GM12878 (cell line): ENCODE data around the gene NCS1. TPM values are rescaled to one million over a fixed set of nuclear protein-coding genes. Genes with fewer than 3 reads are reported as not detected.
A peak's percentile ranks its signal among the peaks of the same experiment; 100 is the strongest.

ENCODE experiments used
- BACH1 ChIP-seq: fragments of 450-650 bp; IDR thresholded peaks from 2 replicates; pipeline ENCODE4 v1.6.1; 2017; ENCODE audit warnings: mild to moderate bottlenecking, borderline replicate concordance
- CBFB ChIP-seq: IDR thresholded peaks from 2 replicates; pipeline ENCODE4 v1.6.1; 2016; ENCODE audit warnings: antibody characterized with exemption, low read depth
- EED ChIP-seq: sonication (generic); IDR thresholded peaks from 2 replicates; pipeline ENCODE4 v1.6.1; 2016; ENCODE audit warnings: antibody characterized with exemption, low read depth
- GATAD2B ChIP-seq: fragments of 450-650 bp; conservative IDR thresholded peaks from 2 replicates; pipeline ENCODE4 v1.6.1; 2017; ENCODE audit warnings: low read depth, mild to moderate bottlenecking, moderate library complexity
- KDM1A ChIP-seq: fragments of 200-600 bp; sonication (generic); IDR thresholded peaks from 2 replicates; pipeline ENCODE4 v1.6.1; 2016; ENCODE audit warnings: borderline replicate concordance
- MEF2B ChIP-seq: fragments of 450-650 bp; IDR thresholded peaks from 2 replicates; pipeline ENCODE4 v1.6.1; 2018; ENCODE audit warnings: mild to moderate bottlenecking, moderate library complexity; ENCODE audit not compliant: partially characterized antibody, poor library complexity, severe bottlenecking
- MTA2 ChIP-seq: fragments of 450-650 bp; IDR thresholded peaks from 2 replicates; pipeline ENCODE4 v1.6.1; 2016; ENCODE audit warnings: low read depth, mild to moderate bottlenecking, moderate library complexity
- MTA3 ChIP-seq: IDR thresholded peaks from 2 replicates; pipeline ENCODE4 v1.6.1; 2012; ENCODE audit warnings: low read length, inconsistent platforms, borderline replicate concordance
- NR2C2 ChIP-seq: IDR thresholded peaks from 2 replicates; pipeline ENCODE4 v1.6.1; 2011; ENCODE audit warnings: borderline replicate concordance, low read depth; ENCODE audit not compliant: control insufficient read depth, insufficient read length
- PAX8 ChIP-seq: fragments of 450-650 bp; IDR thresholded peaks from 2 replicates; pipeline ENCODE4 v1.6.1; 2017; ENCODE audit warnings: mild to moderate bottlenecking, moderate library complexity
- RAD21 ChIP-seq: IDR thresholded peaks from 2 replicates; pipeline ENCODE4 v1.6.1; 2011; ENCODE audit warnings: mild to moderate bottlenecking, low read depth, low read length, moderate library complexity; ENCODE audit not compliant: insufficient read depth
- RELA ChIP-seq: fragments of 450-650 bp; IDR thresholded peaks from 2 replicates; pipeline ENCODE4 v1.8.0; 2014; ENCODE audit warnings: borderline replicate concordance; ENCODE audit not compliant: partially characterized antibody
- RUNX3 ChIP-seq: IDR thresholded peaks from 2 replicates; pipeline ENCODE4 v1.6.1; 2012; ENCODE audit warnings: low read length, inconsistent platforms
- SIN3A ChIP-seq: IDR thresholded peaks from 2 replicates; pipeline ENCODE4 v1.6.1; 2012; ENCODE audit warnings: low read depth, low read length, improper control_type of control experiment
- SMAD5 ChIP-seq: IDR thresholded peaks from 2 replicates; pipeline ENCODE4 v1.6.1; 2016; ENCODE audit warnings: antibody characterized with exemption, low read depth
- SUZ12 ChIP-seq: fragments of 200-600 bp; sonication (generic); IDR thresholded peaks from one replicate; pipeline ENCODE4 v1.6.1; 2018; ENCODE audit warnings: antibody characterized with exemption, mild to moderate bottlenecking; ENCODE audit not compliant: unreplicated experiment
- TARDBP ChIP-seq: IDR thresholded peaks from 2 replicates; pipeline ENCODE4 v1.6.1; 2016; ENCODE audit warnings: borderline replicate concordance
- WRNIP1 ChIP-seq: IDR thresholded peaks from 2 replicates; pipeline ENCODE4 v1.6.1; 2011; ENCODE audit warnings: low read depth, low read length, improper control_type of control experiment, borderline replicate concordance
- YBX1 ChIP-seq: fragments of 450-650 bp; IDR thresholded peaks from 2 replicates; pipeline ENCODE4 v1.6.1; 2016; ENCODE audit warnings: antibody characterized with exemption
- ZBED1 ChIP-seq: IDR thresholded peaks from 2 replicates; pipeline ENCODE4 v1.6.1; 2016; ENCODE audit warnings: borderline replicate concordance
- ZNF384 ChIP-seq: IDR thresholded peaks from 2 replicates; pipeline ENCODE4 v1.6.1; 2012; ENCODE audit warnings: low read depth, mild to moderate bottlenecking, low read length, improper control_type of control experiment, borderline replicate concordance
- polyA plus RNA-seq, 11 experiments: library from polyadenylated mRNA; depleted of rRNA in 4 of 11; unstranded in 6 of 11; stranded (reverse) in 5 of 11; fragments of >200 nt; fragmentation: Nextera tagmentation in 4 of 11; fragmentation: Illumina TruSeq in 1 of 11; extraction: Ambion mirVana in 4 of 11; extraction: Trizol in 1 of 11; gene quantifications; 1 replicate in 1 of 11; 2 replicates in 10 of 11; pipeline versions ENCODE4 v1.2.1 to v1.2.3, GENCODE V29; 2011 to 2016; ENCODE audit warnings: inconsistent platforms in 2 of 11, missing spikeins in 2 of 11, low read depth in 1 of 11
- total RNA-seq, 4 experiments: library from RNA; depleted of rRNA in 3 of 4; stranded (reverse); fragments of >200 nt in 3 of 4; fragmentation: Illumina TruSeq in 1 of 4; extraction: Trizol in 1 of 4; gene quantifications; 2 replicates each; pipeline versions ENCODE4 v1.2.1 to v1.2.3, GENCODE V29; 2013 to 2021
- TF ChIP-seq, protein P1 (sequence below): fragments of 450-650 bp; formaldehyde crosslinking; IDR thresholded peaks from 2 replicates; pipeline ENCODE4 v1.5.0; 2022; ENCODE audit warnings: mild to moderate bottlenecking, missing genetic modification characterization
- TF ChIP-seq, protein P2 (sequence below): fragments of 150-350 bp; IDR thresholded peaks from 2 replicates; pipeline ENCODE4 v1.6.1; 2016; ENCODE audit warnings: low read depth, low read length
- TF ChIP-seq, protein P3 (sequence below): IDR thresholded peaks from 2 replicates; pipeline ENCODE4 v1.6.1; 2011; ENCODE audit warnings: borderline replicate concordance, low read depth, mild to moderate bottlenecking, moderate library complexity, low read length; ENCODE audit not compliant: insufficient read depth, poor library complexity, severe bottlenecking

Gene NCS1
- total and polyA plus RNA-seq, 10 of the 15 experiments (the other 5 are each of a cell fraction or from before 2014, with no cell fraction given): 0.04 to 0.22 (median 0.06) TPM; not detected in 4

DNA sequence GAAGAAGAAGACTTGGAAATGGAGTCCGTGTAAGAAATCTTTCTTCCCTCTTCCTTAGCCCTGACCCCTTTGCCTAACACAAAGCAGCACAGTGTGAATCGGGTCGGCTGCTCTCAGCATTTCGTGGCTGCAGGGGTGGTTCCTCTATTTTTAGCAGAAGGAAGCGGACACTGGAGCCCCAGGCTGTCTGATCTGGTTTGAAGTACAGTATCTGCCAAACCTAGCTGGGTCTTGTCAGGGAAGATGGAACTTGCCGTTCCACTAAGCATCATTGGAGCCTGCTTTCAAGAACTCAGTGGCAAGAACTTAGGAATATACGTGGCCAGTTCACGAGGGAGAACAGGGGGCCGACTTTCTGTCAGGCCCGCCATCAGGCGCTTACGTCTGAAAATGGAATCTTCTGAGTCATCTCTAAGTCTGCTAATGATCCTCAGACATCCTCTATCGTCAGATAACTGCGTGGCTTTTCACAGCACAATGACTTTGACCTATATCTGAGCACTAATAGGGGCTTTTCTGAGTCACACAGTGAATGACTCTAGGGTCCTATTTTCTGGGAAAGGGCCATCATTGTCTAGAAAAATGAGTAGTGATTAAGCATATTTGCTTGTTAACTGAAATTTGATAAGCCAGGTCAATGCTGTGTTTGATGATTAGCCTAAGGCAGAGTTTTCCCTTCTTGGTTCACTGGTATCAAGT, 43.3 kb upstream of the NCS1 start (continued):
- TF ChIP-seq YBX1 (no peak), SIN3A (no peak), TARDBP (no peak), WRNIP1 (no peak), SMAD5 (no peak), RELA (no peak), MEF2B (peak; percentile 82), RUNX3 (no peak), CBFB (no peak), ZBED1 (peak; percentile 47; the same call in 1 of the 2 replicates), GATAD2B (no peak), EED (no peak; the same call in 1 of the 2 replicates), MTA2 (peak; percentile 100), SUZ12 (no peak), RAD21 (0 out of 2 replicates have a peak, but pooled peaks have one; percentile 6), NR2C2 (no peak), BACH1 (no peak; the same call in 1 of the 2 replicates), KDM1A (no peak), MTA3 (0 out of 2 replicates have a peak, but pooled peaks have one; percentile 49), ZNF384 (no peak), PAX8 (no peak)
- TF ChIP-seq, protein P1, sequence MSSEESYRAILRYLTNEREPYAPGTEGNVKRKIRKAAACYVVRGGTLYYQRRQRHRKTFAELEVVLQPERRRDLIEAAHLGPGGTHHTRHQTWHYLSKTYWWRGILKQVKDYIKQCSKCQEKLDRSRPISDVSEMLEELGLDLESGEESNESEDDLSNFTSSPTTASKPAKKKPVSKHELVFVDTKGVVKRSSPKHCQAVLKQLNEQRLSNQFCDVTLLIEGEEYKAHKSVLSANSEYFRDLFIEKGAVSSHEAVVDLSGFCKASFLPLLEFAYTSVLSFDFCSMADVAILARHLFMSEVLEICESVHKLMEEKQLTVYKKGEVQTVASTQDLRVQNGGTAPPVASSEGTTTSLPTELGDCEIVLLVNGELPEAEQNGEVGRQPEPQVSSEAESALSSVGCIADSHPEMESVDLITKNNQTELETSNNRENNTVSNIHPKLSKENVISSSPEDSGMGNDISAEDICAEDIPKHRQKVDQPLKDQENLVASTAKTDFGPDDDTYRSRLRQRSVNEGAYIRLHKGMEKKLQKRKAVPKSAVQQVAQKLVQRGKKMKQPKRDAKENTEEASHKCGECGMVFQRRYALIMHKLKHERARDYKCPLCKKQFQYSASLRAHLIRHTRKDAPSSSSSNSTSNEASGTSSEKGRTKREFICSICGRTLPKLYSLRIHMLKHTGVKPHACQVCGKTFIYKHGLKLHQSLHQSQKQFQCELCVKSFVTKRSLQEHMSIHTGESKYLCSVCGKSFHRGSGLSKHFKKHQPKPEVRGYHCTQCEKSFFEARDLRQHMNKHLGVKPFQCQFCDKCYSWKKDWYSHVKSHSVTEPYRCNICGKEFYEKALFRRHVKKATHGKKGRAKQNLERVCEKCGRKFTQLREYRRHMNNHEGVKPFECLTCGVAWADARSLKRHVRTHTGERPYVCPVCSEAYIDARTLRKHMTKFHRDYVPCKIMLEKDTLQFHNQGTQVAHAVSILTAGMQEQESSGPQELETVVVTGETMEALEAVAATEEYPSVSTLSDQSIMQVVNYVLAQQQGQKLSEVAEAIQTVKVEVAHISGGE (CRISPR knock-in tag): no peak
- TF ChIP-seq, protein P2, sequence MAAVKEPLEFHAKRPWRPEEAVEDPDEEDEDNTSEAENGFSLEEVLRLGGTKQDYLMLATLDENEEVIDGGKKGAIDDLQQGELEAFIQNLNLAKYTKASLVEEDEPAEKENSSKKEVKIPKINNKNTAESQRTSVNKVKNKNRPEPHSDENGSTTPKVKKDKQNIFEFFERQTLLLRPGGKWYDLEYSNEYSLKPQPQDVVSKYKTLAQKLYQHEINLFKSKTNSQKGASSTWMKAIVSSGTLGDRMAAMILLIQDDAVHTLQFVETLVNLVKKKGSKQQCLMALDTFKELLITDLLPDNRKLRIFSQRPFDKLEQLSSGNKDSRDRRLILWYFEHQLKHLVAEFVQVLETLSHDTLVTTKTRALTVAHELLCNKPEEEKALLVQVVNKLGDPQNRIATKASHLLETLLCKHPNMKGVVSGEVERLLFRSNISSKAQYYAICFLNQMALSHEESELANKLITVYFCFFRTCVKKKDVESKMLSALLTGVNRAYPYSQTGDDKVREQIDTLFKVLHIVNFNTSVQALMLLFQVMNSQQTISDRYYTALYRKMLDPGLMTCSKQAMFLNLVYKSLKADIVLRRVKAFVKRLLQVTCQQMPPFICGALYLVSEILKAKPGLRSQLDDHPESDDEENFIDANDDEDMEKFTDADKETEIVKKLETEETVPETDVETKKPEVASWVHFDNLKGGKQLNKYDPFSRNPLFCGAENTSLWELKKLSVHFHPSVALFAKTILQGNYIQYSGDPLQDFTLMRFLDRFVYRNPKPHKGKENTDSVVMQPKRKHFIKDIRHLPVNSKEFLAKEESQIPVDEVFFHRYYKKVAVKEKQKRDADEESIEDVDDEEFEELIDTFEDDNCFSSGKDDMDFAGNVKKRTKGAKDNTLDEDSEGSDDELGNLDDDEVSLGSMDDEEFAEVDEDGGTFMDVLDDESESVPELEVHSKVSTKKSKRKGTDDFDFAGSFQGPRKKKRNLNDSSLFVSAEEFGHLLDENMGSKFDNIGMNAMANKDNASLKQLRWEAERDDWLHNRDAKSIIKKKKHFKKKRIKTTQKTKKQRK: no peak
- TF ChIP-seq, protein P3, sequence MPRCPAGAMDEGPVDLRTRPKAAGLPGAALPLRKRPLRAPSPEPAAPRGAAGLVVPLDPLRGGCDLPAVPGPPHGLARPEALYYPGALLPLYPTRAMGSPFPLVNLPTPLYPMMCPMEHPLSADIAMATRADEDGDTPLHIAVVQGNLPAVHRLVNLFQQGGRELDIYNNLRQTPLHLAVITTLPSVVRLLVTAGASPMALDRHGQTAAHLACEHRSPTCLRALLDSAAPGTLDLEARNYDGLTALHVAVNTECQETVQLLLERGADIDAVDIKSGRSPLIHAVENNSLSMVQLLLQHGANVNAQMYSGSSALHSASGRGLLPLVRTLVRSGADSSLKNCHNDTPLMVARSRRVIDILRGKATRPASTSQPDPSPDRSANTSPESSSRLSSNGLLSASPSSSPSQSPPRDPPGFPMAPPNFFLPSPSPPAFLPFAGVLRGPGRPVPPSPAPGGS: no peak
